GM21367 (cell line): ENCODE measurements around the gene BEND3.
A peak's percentile ranks its signal among the peaks of the same experiment; 100 is the strongest.
"Not testable (repeated sequence)": the region's sequence is repeated elsewhere in the genome, so short reads cannot be mapped to it uniquely, and the experiment has no call there.

Experiments used
- ATAC-seq: cut with Tn5 transposase; IDR thresholded peaks from one replicate; pipeline ENCODE4 v1.9.1; 2021; ENCODE audit not compliant: unreplicated experiment

BEND3 gene

GRCh38 chr6:107121964-107122495 is 6.7 kb upstream of the BEND3 start:
- no peak for ATAC-seq

- ATAC-seq: no peak
Measured at GRCh38 chr6:107121266-107121665, 6.0 kb upstream of the BEND3 start.

GRCh38 chr6:107120404-107120803 is 5.1 kb upstream of the BEND3 start:
- no peak for ATAC-seq

- ATAC-seq: no peak
Measured at GRCh38 chr6:107118976-107119375, 3.7 kb upstream of the BEND3 start.

GRCh38 chr6:107118540-107118939 is 3.2 kb upstream of the BEND3 start:
- not testable (repeated sequence) for ATAC-seq

- no peak for ATAC-seq
Measured at GRCh38 chr6:107116931-107117330, 1.6 kb upstream of the BEND3 start.

GRCh38 chr6:107116328-107116892 is 1.1 kb upstream of the BEND3 start:
- no peak for ATAC-seq

- no peak for ATAC-seq
Measured at GRCh38 chr6:107115695-107116327, 496 bp upstream of the BEND3 start.

GRCh38 chr6:107114213-107114925 is 946 bp downstream of the BEND3 start:
- peak; percentile 67 for ATAC-seq

- ATAC-seq: no peak
Measured at GRCh38 chr6:107110200-107110599, 5.1 kb downstream of the BEND3 start.

GRCh38 chr6:107108201-107108890 is 7.0 kb downstream of the BEND3 start:
- no peak for ATAC-seq

GRCh38 chr6:107107791-107108190 is 7.5 kb downstream of the BEND3 start:
- no peak for ATAC-seq

GRCh38 chr6:107106165-107106564 is 9.2 kb downstream of the BEND3 start:
- ATAC-seq: no peak

- no peak for ATAC-seq
Measured at GRCh38 chr6:107105511-107106116, 9.7 kb downstream of the BEND3 start.

- ATAC-seq: no peak
Measured at GRCh38 chr6:107103082-107103481, 12.2 kb downstream of the BEND3 start.

GRCh38 chr6:107102414-107102805 is 12.9 kb downstream of the BEND3 start:
- no peak for ATAC-seq

GRCh38 chr6:107101686-107102413 is 13.5 kb downstream of the BEND3 start:
- ATAC-seq: no peak

- ATAC-seq: no peak
Measured at GRCh38 chr6:107101211-107101610, 14.1 kb downstream of the BEND3 start.

GRCh38 chr6:107098436-107099307 is 16.6 kb downstream of the BEND3 start:
- ATAC-seq: no peak
